ENCODE measurements around the gene TMEM245.

TMEM245 gene

DNA sequence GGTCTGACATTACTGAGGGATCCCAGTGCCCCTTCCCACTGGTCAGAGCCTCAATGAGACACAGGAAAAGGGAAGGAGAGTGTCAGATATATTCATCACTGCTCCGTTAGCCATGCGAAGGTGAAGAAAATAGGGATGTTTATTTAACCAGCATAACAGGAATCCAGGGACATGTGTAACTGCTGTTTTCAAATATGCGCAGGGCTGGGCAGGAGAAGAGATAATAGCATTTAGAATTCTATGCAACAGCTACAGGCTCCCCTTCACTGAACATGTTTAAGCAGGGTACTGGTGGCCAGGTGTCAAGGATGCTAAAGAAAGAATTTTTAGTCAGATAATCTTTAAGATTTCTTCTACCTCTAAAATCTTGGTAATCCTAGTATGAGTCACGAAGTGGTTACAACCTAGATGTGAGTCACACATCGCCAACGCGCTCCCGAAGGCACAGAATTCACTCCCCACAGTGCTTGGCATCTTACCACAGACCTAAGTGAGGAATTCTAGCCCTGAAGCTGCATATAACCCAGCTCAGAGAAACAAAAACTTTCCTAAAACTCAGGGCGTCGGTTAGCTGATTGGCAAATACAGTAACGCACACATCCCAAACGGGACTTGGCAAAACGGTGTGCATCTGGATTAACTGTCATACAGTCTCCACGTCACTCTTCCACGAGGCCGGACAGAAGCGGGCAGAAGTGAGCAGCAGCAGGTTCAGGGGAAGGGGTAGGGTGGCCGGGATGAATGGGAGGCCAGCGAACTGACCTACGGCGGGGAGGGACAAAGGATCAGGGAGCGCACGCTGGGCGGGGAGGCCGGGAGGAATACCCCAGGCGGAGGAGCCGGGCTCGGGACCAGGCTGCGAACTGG is 107.5 kb downstream of the TMEM245 start (continued):
- peak; percentile 63; the same call in 1 of the 2 replicates for TF ChIP-seq ZNF16 (tag by site-specific recombination; IDR thresholded peaks at IDR 0.05; ENCODE audit: low read depth)
- TF ChIP-seq ELK4 (IDR thresholded peaks at IDR 0.05; ENCODE audit: borderline replicate concordance, low read depth, low read length) = no peak
- no peak; the same call in 1 of the 2 replicates for TF ChIP-seq SP7 (tag by site-specific recombination; IDR thresholded peaks at IDR 0.05)
- TF ChIP-seq, protein P1, sequence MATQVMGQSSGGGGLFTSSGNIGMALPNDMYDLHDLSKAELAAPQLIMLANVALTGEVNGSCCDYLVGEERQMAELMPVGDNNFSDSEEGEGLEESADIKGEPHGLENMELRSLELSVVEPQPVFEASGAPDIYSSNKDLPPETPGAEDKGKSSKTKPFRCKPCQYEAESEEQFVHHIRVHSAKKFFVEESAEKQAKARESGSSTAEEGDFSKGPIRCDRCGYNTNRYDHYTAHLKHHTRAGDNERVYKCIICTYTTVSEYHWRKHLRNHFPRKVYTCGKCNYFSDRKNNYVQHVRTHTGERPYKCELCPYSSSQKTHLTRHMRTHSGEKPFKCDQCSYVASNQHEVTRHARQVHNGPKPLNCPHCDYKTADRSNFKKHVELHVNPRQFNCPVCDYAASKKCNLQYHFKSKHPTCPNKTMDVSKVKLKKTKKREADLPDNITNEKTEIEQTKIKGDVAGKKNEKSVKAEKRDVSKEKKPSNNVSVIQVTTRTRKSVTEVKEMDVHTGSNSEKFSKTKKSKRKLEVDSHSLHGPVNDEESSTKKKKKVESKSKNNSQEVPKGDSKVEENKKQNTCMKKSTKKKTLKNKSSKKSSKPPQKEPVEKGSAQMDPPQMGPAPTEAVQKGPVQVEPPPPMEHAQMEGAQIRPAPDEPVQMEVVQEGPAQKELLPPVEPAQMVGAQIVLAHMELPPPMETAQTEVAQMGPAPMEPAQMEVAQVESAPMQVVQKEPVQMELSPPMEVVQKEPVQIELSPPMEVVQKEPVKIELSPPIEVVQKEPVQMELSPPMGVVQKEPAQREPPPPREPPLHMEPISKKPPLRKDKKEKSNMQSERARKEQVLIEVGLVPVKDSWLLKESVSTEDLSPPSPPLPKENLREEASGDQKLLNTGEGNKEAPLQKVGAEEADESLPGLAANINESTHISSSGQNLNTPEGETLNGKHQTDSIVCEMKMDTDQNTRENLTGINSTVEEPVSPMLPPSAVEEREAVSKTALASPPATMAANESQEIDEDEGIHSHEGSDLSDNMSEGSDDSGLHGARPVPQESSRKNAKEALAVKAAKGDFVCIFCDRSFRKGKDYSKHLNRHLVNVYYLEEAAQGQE (tag by site-specific recombination; IDR thresholded peaks at IDR 0.05) = no peak
- TF ChIP-seq ZNF26 (tag by site-specific recombination; IDR thresholded peaks at IDR 0.05) = no peak
- TF ChIP-seq ZNF555 (tag by site-specific recombination; conservative IDR thresholded peaks at IDR 0.05) = no peak
- TF ChIP-seq ZNF660 (tag by site-specific recombination; IDR thresholded peaks at IDR 0.05) = peak; percentile 66; the same call in 1 of the 2 replicates
- no peak for TF ChIP-seq ZNF19 (tag by site-specific recombination; IDR thresholded peaks at IDR 0.05; ENCODE audit: low read depth)
- no peak for TF ChIP-seq SCRT2 (tag by site-specific recombination; IDR thresholded peaks at IDR 0.05)
- TF ChIP-seq ZSCAN23 (tag by site-specific recombination; IDR thresholded peaks at IDR 0.05) = no peak
- TF ChIP-seq ZSCAN16 (tag by site-specific recombination; IDR thresholded peaks at IDR 0.05) = no peak
- TF ChIP-seq ZNF157 (tag by site-specific recombination; IDR thresholded peaks at IDR 0.05) = no peak
- no peak for TF ChIP-seq ZNF513 (tag by site-specific recombination; IDR thresholded peaks at IDR 0.05)
- TF ChIP-seq ZNF837 (tag by site-specific recombination; IDR thresholded peaks at IDR 0.05) = no peak
- TF ChIP-seq ZNF658 (tag by site-specific recombination; IDR thresholded peaks at IDR 0.05) = no peak
- TF ChIP-seq ZNF426 (tag by site-specific recombination; IDR thresholded peaks at IDR 0.05) = no peak
- TF ChIP-seq GLIS2 (tag by site-specific recombination; IDR thresholded peaks at IDR 0.05) = no peak
- TF ChIP-seq ZNF585B (tag by site-specific recombination; IDR thresholded peaks at IDR 0.05) = no peak
- TF ChIP-seq KLF1 (tag by site-specific recombination; IDR thresholded peaks at IDR 0.05) = no peak
- no peak for TF ChIP-seq WT1 (tag by site-specific recombination; IDR thresholded peaks at IDR 0.05)
- peak; percentile 36; the same call in 1 of the 2 replicates for TF ChIP-seq ZFHX2 (tag by site-specific recombination; conservative IDR thresholded peaks at IDR 0.05)
- TF ChIP-seq ZNF18 (tag by site-specific recombination; IDR thresholded peaks at IDR 0.05) = no peak
- no peak for TF ChIP-seq SETDB1 (IDR thresholded peaks at IDR 0.05; ENCODE audit: insufficient read length, low read length)
- TF ChIP-seq EGR2 (tag by site-specific recombination; IDR thresholded peaks at IDR 0.05; ENCODE audit: low read depth) = no peak
- no peak for TF ChIP-seq ZNF214 (tag by site-specific recombination; IDR thresholded peaks at IDR 0.05; ENCODE audit: borderline replicate concordance)
- TF ChIP-seq ZNF335 (tag by site-specific recombination; conservative IDR thresholded peaks at IDR 0.05) = peak; percentile 73
- TF ChIP-seq ZFP3 (tag by site-specific recombination; IDR thresholded peaks at IDR 0.05; ENCODE audit: low read depth) = no peak
- no peak for TF ChIP-seq ZNF140 (tag by site-specific recombination; IDR thresholded peaks at IDR 0.05)
- peak; percentile 9; the same call in 1 of the 2 replicates for TF ChIP-seq ZXDB (tag by site-specific recombination; IDR thresholded peaks at IDR 0.05)
- TF ChIP-seq ZNF639 (tag by site-specific recombination; IDR thresholded peaks at IDR 0.05) = no peak
